HUES48 (cell line): ENCODE results near the gene NPAS4.
A peak's percentile ranks its signal among the peaks of the same experiment; 100 is the strongest.
"Not testable (repeated sequence)": the region's sequence is repeated elsewhere in the genome, so short reads cannot be mapped to it uniquely, and the experiment has no call there.

Source experiments
- H3K27ac ChIP-seq: one replicate; pipeline ENCODE4 v1.7.0; 2013; ENCODE audit warnings: low read depth, low read length, inconsistent platforms
- H3K27me3 ChIP-seq: 2 replicates; pipeline ENCODE4 v1.6.1; 2013; ENCODE audit warnings: mild to moderate bottlenecking, low read length; ENCODE audit not compliant: control insufficient read depth, insufficient read depth
- H3K36me3 ChIP-seq: 2 replicates; pipeline ENCODE4 v1.6.1; 2013; ENCODE audit warnings: low read length; ENCODE audit not compliant: control insufficient read depth, insufficient read depth
- H3K4me1 ChIP-seq: 2 replicates; pipeline ENCODE4 v1.6.1; 2013; ENCODE audit warnings: mild to moderate bottlenecking, low read length; ENCODE audit not compliant: control insufficient read depth, insufficient read depth
- H3K4me3 ChIP-seq: 2 replicates; pipeline ENCODE4 v1.5.1; 2013; ENCODE audit warnings: mild to moderate bottlenecking, low read depth, low read length
- H3K9ac ChIP-seq: 2 replicates; pipeline ENCODE4 v1.6.1; 2013; ENCODE audit warnings: mild to moderate bottlenecking, low read depth, low read length, moderate library complexity
- H3K9me3 ChIP-seq: 2 replicates; pipeline ENCODE4 v1.6.1; 2013; ENCODE audit warnings: low read length; ENCODE audit not compliant: control insufficient read depth, insufficient read depth

The NPAS4 gene

GRCh38 chr11:66437979-66438503, 17.2 kb downstream of the NPAS4 start:
- no peaks in the 10 kb centered on the region for H3K27me3 ChIP-seq
- H3K27ac ChIP-seq, result peak overlapping the region; percentile 97
- peaks cover 1% of the 10 kb centered on the region for H3K9me3 ChIP-seq

GRCh38 chr11:66438504-66439466, 17.9 kb downstream of the NPAS4 start, which contains the start of gene MRPL11:
TSS of gene MRPL11 (minus strand) at chr11:66438848. CDS start at chr11:66438754, 94 bp downstream.
- H3K4me1 ChIP-seq, result no peaks in the 10 kb centered on the region
- H3K9ac ChIP-seq, result peak within 1 kb of the TSS; percentile 90
- peaks cover 9% of the 10 kb centered on the region for H3K9me3 ChIP-seq
- peaks cover 25% of the 10 kb centered on the region for H3K36me3 ChIP-seq
- peak within 1 kb of the TSS; percentile 97 for H3K27ac ChIP-seq
- peak within 1 kb of the TSS; percentile 94 for H3K4me3 ChIP-seq
- H3K27me3 ChIP-seq, result no peaks in the 10 kb centered on the region

More at GRCh38 chr11:66437979-66438503, 17.2 kb downstream of the NPAS4 start:
- H3K9ac ChIP-seq, result peak overlapping the region; percentile 90
- peaks cover 25% of the 10 kb centered on the region for H3K36me3 ChIP-seq
- H3K4me3 ChIP-seq, result peak overlapping the region; percentile 94
- H3K4me1 ChIP-seq, result no peaks in the 10 kb centered on the region

- H3K4me3 ChIP-seq, H3K4me1 ChIP-seq, H3K9ac ChIP-seq, H3K27me3 ChIP-seq, H3K27ac ChIP-seq: not testable (repeated sequence)
- Histone ChIP-seq H3K9me3 (peaks cover 15% of the 10 kb centered on the region), H3K36me3 (peaks cover 19% of the 10 kb centered on the region)
Observed at GRCh38 chr11:66440101-66440939, 19.5 kb downstream of the NPAS4 start.

- not testable (repeated sequence) for H3K4me1 ChIP-seq, H3K27me3 ChIP-seq, H3K9ac ChIP-seq, H3K27ac ChIP-seq, H3K4me3 ChIP-seq
- Histone ChIP-seq H3K9me3 (peaks cover 15% of the 10 kb centered on the region), H3K36me3 (peaks cover 13% of the 10 kb centered on the region)
Observed at GRCh38 chr11:66440940-66441282, 20.1 kb downstream of the NPAS4 start.

GRCh38 chr11:66443602-66444001, 22.8 kb downstream of the NPAS4 start:
- Histone ChIP-seq H3K4me1 (no peaks in the 10 kb centered on the region), H3K27ac (no peak overlapping the region), H3K4me3 (no peak overlapping the region), H3K36me3 (no peaks in the 10 kb centered on the region), H3K27me3 (no peaks in the 10 kb centered on the region), H3K9ac (no peak overlapping the region), H3K9me3 (peaks cover 15% of the 10 kb centered on the region)

GRCh38 chr11:66447012-66447411, 26.2 kb downstream of the NPAS4 start:
- Histone ChIP-seq H3K27ac (no peak overlapping the region), H3K9ac (no peak overlapping the region), H3K4me3 (no peak overlapping the region), H3K9me3 (peaks cover 15% of the 10 kb centered on the region), H3K27me3 (no peaks in the 10 kb centered on the region), H3K4me1 (no peaks in the 10 kb centered on the region), H3K36me3 (no peaks in the 10 kb centered on the region)

GRCh38 chr11:66448523-66448922, 27.7 kb downstream of the NPAS4 start:
- H3K9me3 ChIP-seq, result peaks cover 8% of the 10 kb centered on the region
- no peak overlapping the region for H3K27ac ChIP-seq
- no peak overlapping the region for H3K9ac ChIP-seq
- no peak overlapping the region for H3K4me3 ChIP-seq
- no peaks in the 10 kb centered on the region for H3K36me3 ChIP-seq
- H3K27me3 ChIP-seq, result no peaks in the 10 kb centered on the region
- H3K4me1 ChIP-seq, result no peaks in the 10 kb centered on the region

- no peaks in the 10 kb centered on the region for H3K36me3 ChIP-seq
- H3K27ac ChIP-seq, result no peak overlapping the region
- no peaks in the 10 kb centered on the region for H3K9me3 ChIP-seq
- H3K4me1 ChIP-seq, result no peaks in the 10 kb centered on the region
- no peak overlapping the region for H3K9ac ChIP-seq
- H3K4me3 ChIP-seq, result no peak overlapping the region
- H3K27me3 ChIP-seq, result no peaks in the 10 kb centered on the region
Observed at GRCh38 chr11:66450560-66450959, 29.7 kb downstream of the NPAS4 start.

- Histone ChIP-seq H3K4me1 (no peaks in the 10 kb centered on the region), H3K9me3 (no peaks in the 10 kb centered on the region), H3K27me3 (no peaks in the 10 kb centered on the region), H3K36me3 (no peaks in the 10 kb centered on the region), H3K27ac (no peak overlapping the region), H3K4me3 (no peak overlapping the region), H3K9ac (no peak overlapping the region)
Observed at GRCh38 chr11:66451663-66452062, 30.8 kb downstream of the NPAS4 start.

- Histone ChIP-seq H3K36me3 (no peaks in the 10 kb centered on the region), H3K4me3 (no peak overlapping the region), H3K27ac (no peak overlapping the region), H3K4me1 (no peaks in the 10 kb centered on the region), H3K27me3 (no peaks in the 10 kb centered on the region), H3K9ac (no peak overlapping the region), H3K9me3 (no peaks in the 10 kb centered on the region)
Observed at GRCh38 chr11:66454247-66454646, 33.4 kb downstream of the NPAS4 start.
